Measurements from ENCODE around the gene PTPN14.
A peak's percentile ranks its signal among the peaks of the same experiment; 100 is the strongest.

Gene PTPN14

DNA sequence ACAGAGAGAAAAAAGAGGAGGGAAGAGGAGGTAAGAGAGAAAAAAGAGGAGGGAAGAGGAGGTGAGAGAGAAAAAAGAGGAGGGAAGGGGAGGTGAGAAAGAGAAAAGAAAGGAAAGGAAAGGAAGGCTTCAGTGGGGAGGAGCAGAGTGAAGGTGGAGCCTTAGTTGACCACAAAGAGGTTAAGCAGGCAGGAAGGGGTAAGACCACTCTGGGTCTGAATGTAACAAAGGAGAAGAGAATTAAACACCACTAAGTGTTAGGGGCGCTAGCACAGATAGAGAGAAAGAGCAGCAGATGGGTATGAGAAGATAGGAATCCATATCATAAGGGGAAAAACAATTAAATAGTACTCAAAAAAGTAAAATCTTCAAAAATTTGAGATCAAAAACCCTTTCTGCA, 6.6 kb downstream of the PTPN14 start:
- Histone ChIP-seq H3K18ac (ENCODE audit: low read length) (no peak overlapping the region), H2BK12ac (ENCODE audit: low read length) (no peak overlapping the region), H3K4ac (ENCODE audit: low read depth, low read length) (peak overlapping the region; percentile 87), H3K14ac (ENCODE audit: low read length) (no peak overlapping the region), H3K9ac (ENCODE audit: low read length) (no peak overlapping the region), H2BK120ac (ENCODE audit: insufficient read depth, low read length, poor library complexity) (no peak overlapping the region), H2AK5ac (ENCODE audit: low read length) (no peak overlapping the region), H3K36me3 (ENCODE audit: control insufficient read depth in 1 of 2, insufficient read depth in 2 of 2, low read length in 2 of 2) (peaks cover 3 to 11% of the 10 kb centered on the region in 2 experiments), H3K79me2 (ENCODE audit: control insufficient read depth, insufficient read depth, low read length, poor library complexity) (peaks cover 30% of the 10 kb centered on the region), H3K27ac (ENCODE audit: low read depth, low read length) (no peak overlapping the region), H4K8ac (ENCODE audit: low read depth, low read length) (no peak overlapping the region), H4K12ac (ENCODE audit: low read depth, low read length) (no peak overlapping the region), H3K4me3 (ENCODE audit: low read depth, low read length) (no peak overlapping the region), H3K9me3 (ENCODE audit: insufficient read depth, low read depth, low read length) (no peaks in the 10 kb centered on the region), H3K4me1 (ENCODE audit: control insufficient read depth in 1 of 2, insufficient read depth in 2 of 2, low read length in 2 of 2) (peaks cover 3 to 14% of the 10 kb centered on the region in 2 experiments), H4K91ac (ENCODE audit: low read depth, low read length) (no peak overlapping the region), H2AFZ (ENCODE audit: insufficient read depth, low read length, poor library complexity) (no peak overlapping the region), H2BK5ac (ENCODE audit: low read depth, low read length, poor library complexity) (no peak overlapping the region), H3K23ac (ENCODE audit: low read length) (no peak overlapping the region), H3K4me2 (ENCODE audit: low read length) (no peak overlapping the region), H3K27me3 (ENCODE audit: insufficient read depth, low read length) (no peaks in the 10 kb centered on the region), H3K79me1 (ENCODE audit: low read length) (no peaks in the 10 kb centered on the region)
- WGBS (ENCODE audit: extremely low coverage, insufficient coverage, insufficient read length): no CpG with 5 or more reads among the region's 1 CpG
- no peak for DNase-seq

DNA sequence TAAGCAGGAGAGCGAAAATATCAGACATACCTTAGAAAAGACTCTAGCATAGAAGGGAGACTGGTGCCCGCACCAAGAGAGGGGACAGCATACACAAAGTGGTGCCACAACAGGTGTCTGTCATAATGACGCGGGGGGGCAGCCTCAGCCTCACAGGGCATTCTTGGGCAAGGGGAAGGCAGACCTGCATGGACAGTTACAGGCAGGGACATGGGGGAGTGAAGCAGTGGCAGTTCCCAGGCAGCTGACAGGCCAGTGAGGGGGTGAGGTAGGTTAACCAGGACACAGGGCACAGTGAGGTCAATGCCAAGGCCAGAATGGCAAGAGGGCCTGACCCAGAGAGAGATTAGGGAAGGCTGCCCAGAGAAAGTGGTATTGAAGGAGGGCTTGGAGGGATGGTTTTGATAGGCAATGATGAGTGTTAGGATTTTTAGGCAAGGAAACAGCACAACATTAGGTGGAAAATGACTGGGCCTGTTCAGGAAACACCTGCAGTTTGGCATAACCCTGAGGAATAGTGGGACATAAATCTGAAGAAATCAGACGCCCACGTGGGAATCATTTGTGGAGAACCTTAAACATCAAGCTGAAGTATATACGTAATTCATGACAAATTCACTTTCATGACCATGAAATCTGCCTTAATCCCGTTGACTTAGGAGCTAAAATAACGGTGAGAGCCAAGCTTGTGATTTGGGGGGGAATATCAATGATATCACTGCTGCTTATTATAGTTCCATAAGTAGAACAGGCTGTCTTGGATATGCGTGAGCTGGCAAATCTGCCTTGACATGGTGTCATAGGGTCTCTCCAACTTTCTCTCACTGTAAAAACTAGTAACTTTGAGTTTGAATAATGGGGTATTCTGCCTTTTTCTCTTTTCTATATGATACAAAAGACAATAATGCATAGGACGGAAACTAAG, 8.9 kb downstream of the PTPN14 start:
- Histone ChIP-seq H3K4me3 (ENCODE audit: low read depth, low read length) (no peak overlapping the region), H2AK5ac (ENCODE audit: low read length) (no peak overlapping the region), H3K4me1 (ENCODE audit: control insufficient read depth in 1 of 2, insufficient read depth in 2 of 2, low read length in 2 of 2) (peaks cover 0 to 5% of the 10 kb centered on the region in 2 experiments), H2BK120ac (ENCODE audit: insufficient read depth, low read length, poor library complexity) (no peak overlapping the region), H3K27ac (ENCODE audit: low read depth, low read length) (no peak overlapping the region), H3K23ac (ENCODE audit: low read length) (no peak overlapping the region), H3K4ac (ENCODE audit: low read depth, low read length) (peak overlapping the region; percentile 46), H3K4me2 (ENCODE audit: low read length) (no peak overlapping the region), H2BK5ac (ENCODE audit: low read depth, low read length, poor library complexity) (no peak overlapping the region), H3K79me1 (ENCODE audit: low read length) (no peaks in the 10 kb centered on the region), H2BK12ac (ENCODE audit: low read length) (no peak overlapping the region), H3K14ac (ENCODE audit: low read length) (no peak overlapping the region), H3K9me3 (ENCODE audit: insufficient read depth, low read depth, low read length) (no peaks in the 10 kb centered on the region), H3K36me3 (ENCODE audit: control insufficient read depth in 1 of 2, insufficient read depth in 2 of 2, low read length in 2 of 2) (peaks cover 3 to 11% of the 10 kb centered on the region in 2 experiments), H4K12ac (ENCODE audit: low read depth, low read length) (no peak overlapping the region), H3K27me3 (ENCODE audit: insufficient read depth, low read length) (no peaks in the 10 kb centered on the region), H3K9ac (ENCODE audit: low read length) (no peak overlapping the region), H4K91ac (ENCODE audit: low read depth, low read length) (no peak overlapping the region), H2AFZ (ENCODE audit: insufficient read depth, low read length, poor library complexity) (no peak overlapping the region), H3K18ac (ENCODE audit: low read length) (no peak overlapping the region), H4K8ac (ENCODE audit: low read depth, low read length) (no peak overlapping the region), H3K79me2 (ENCODE audit: control insufficient read depth, insufficient read depth, low read length, poor library complexity) (peaks cover 21% of the 10 kb centered on the region)
- DNase-seq: no peak
- no CpG with 5 or more reads among the region's 11 CpGs for WGBS (ENCODE audit: extremely low coverage, insufficient coverage, insufficient read length)

DNA sequence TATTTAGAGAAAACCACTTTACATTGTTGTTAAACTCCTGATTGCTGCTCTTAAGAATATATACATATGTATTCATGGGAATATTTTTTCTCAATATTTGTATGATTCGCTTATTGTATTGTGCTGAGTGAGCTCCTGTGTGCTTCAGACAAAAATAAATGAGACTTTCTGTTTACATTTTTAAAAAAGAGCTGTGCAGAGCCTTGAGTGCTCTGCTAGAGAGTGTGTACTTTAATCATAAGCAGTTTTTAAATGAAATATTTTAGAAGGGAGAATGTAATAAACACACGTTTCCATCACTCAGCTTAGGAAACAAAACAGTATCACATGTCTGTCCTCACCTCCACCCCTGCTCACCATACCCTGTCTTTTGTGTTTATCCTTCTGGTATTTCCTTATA, 9.7 kb downstream of the PTPN14 start:
- peaks cover 19% of the 10 kb centered on the region for H3K79me2 ChIP-seq (ENCODE audit: control insufficient read depth, insufficient read depth, low read length, poor library complexity)
- no peak overlapping the region for H2BK5ac ChIP-seq (ENCODE audit: low read depth, low read length, poor library complexity)
- no peak overlapping the region for H2BK120ac ChIP-seq (ENCODE audit: insufficient read depth, low read length, poor library complexity)
- no peak overlapping the region for H3K4me2 ChIP-seq (ENCODE audit: low read length)
- H3K79me1 ChIP-seq (ENCODE audit: low read length): no peaks in the 10 kb centered on the region
- H3K14ac ChIP-seq (ENCODE audit: low read length): no peak overlapping the region
- no peaks in the 10 kb centered on the region for H3K9me3 ChIP-seq (ENCODE audit: insufficient read depth, low read depth, low read length)
- no peak overlapping the region for H3K18ac ChIP-seq (ENCODE audit: low read length)
- no peak overlapping the region for H2AFZ ChIP-seq (ENCODE audit: insufficient read depth, low read length, poor library complexity)
- no peaks in the 10 kb centered on the region for H3K27me3 ChIP-seq (ENCODE audit: insufficient read depth, low read length)
- H4K91ac ChIP-seq (ENCODE audit: low read depth, low read length): no peak overlapping the region
- WGBS (ENCODE audit: extremely low coverage, insufficient coverage, insufficient read length): no CpG with 5 or more reads among the region's 2 CpGs
- no peak overlapping the region for H3K23ac ChIP-seq (ENCODE audit: low read length)
- peaks cover 0 to 3% of the 10 kb centered on the region in 2 experiments for H3K4me1 ChIP-seq (ENCODE audit: control insufficient read depth in 1 of 2, insufficient read depth in 2 of 2, low read length in 2 of 2)
- H4K8ac ChIP-seq (ENCODE audit: low read depth, low read length): no peak overlapping the region
- H3K9ac ChIP-seq (ENCODE audit: low read length): no peak overlapping the region
- no peak for DNase-seq
- H4K12ac ChIP-seq (ENCODE audit: low read depth, low read length): no peak overlapping the region
- H3K27ac ChIP-seq (ENCODE audit: low read depth, low read length): no peak overlapping the region
- no peak overlapping the region for H2BK12ac ChIP-seq (ENCODE audit: low read length)
- H3K4ac ChIP-seq (ENCODE audit: low read depth, low read length): no peak overlapping the region
- H3K4me3 ChIP-seq (ENCODE audit: low read depth, low read length): no peak overlapping the region
- H3K36me3 ChIP-seq (ENCODE audit: control insufficient read depth in 1 of 2, insufficient read depth in 2 of 2, low read length in 2 of 2): peaks cover 3 to 11% of the 10 kb centered on the region in 2 experiments
- H2AK5ac ChIP-seq (ENCODE audit: low read length): no peak overlapping the region

DNA sequence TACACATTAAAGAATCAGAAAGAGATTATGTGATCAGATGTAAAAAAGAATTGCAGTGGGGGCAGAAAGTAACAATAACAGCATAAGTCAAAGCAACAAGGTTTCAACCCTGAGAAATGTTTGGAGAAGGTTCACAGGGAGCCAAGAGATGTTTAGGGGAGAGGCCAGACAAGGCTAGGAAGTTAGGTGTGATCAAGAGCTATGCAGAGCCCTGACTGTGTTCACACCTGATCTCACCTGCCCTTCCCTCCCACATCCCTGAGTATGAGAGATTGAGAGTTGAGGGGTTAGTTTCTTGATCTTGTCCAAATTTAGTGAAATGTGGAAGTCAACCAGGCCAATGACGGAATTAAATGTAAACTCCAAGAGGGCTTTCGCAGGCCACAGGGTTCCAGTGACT, 10.2 kb downstream of the PTPN14 start:
- no peak overlapping the region for H3K9ac ChIP-seq (ENCODE audit: low read length)
- H3K4me2 ChIP-seq (ENCODE audit: low read length): no peak overlapping the region
- H3K27ac ChIP-seq (ENCODE audit: low read depth, low read length): no peak overlapping the region
- H2BK5ac ChIP-seq (ENCODE audit: low read depth, low read length, poor library complexity): no peak overlapping the region
- H3K27me3 ChIP-seq (ENCODE audit: insufficient read depth, low read length): no peaks in the 10 kb centered on the region
- H4K91ac ChIP-seq (ENCODE audit: low read depth, low read length): no peak overlapping the region
- H3K79me1 ChIP-seq (ENCODE audit: low read length): no peaks in the 10 kb centered on the region
- no peak overlapping the region for H3K18ac ChIP-seq (ENCODE audit: low read length)
- H3K23ac ChIP-seq (ENCODE audit: low read length): no peak overlapping the region
- no peak overlapping the region for H2BK12ac ChIP-seq (ENCODE audit: low read length)
- no peak overlapping the region for H4K8ac ChIP-seq (ENCODE audit: low read depth, low read length)
- H2AK5ac ChIP-seq (ENCODE audit: low read length): no peak overlapping the region
- no peak overlapping the region for H3K14ac ChIP-seq (ENCODE audit: low read length)
- no peak overlapping the region for H3K4me3 ChIP-seq (ENCODE audit: low read depth, low read length)
- H3K79me2 ChIP-seq (ENCODE audit: control insufficient read depth, insufficient read depth, low read length, poor library complexity): peaks cover 19% of the 10 kb centered on the region
- peaks cover 3 to 11% of the 10 kb centered on the region in 2 experiments for H3K36me3 ChIP-seq (ENCODE audit: control insufficient read depth in 1 of 2, insufficient read depth in 2 of 2, low read length in 2 of 2)
- no peak overlapping the region for H4K12ac ChIP-seq (ENCODE audit: low read depth, low read length)
- no peaks in the 10 kb centered on the region for H3K9me3 ChIP-seq (ENCODE audit: insufficient read depth, low read depth, low read length)
- no peak for DNase-seq
- WGBS (ENCODE audit: extremely low coverage, insufficient coverage, insufficient read length): no CpG with 5 or more reads among the region's 2 CpGs
- H2AFZ ChIP-seq (ENCODE audit: insufficient read depth, low read length, poor library complexity): no peak overlapping the region
- peaks cover 0 to 2% of the 10 kb centered on the region in 2 experiments for H3K4me1 ChIP-seq (ENCODE audit: control insufficient read depth in 1 of 2, insufficient read depth in 2 of 2, low read length in 2 of 2)
- no peak overlapping the region for H2BK120ac ChIP-seq (ENCODE audit: insufficient read depth, low read length, poor library complexity)
- peak overlapping the region; percentile 37 for H3K4ac ChIP-seq (ENCODE audit: low read depth, low read length)
